ENCODE results near the gene DEUP1. TPM values are rescaled to one million over a fixed set of nuclear protein-coding genes. Genes with fewer than 3 reads are reported as not detected.
A peak's percentile ranks its signal among the peaks of the same experiment; 100 is the strongest.

The DEUP1 gene
- polyA plus RNA-seq, 3 donors, result not detected

- 17% methylated on average over 13 of the region's 16 CpGs for WGBS (ENCODE audit: insufficient coverage)
- peak overlapping the region in 2 of 7 donors; percentile 19 to 41 for H3K27ac Mint-ChIP-seq
- Histone ChIP-seq H3K4me1 (ENCODE audit: control insufficient read depth in 1 of 2, insufficient read depth in 2 of 2, low read length in 2 of 2) (peaks cover 0 to 3% of the 10 kb centered on the region in 2 donors), H3K9ac (ENCODE audit: insufficient read depth, low read length, poor library complexity, severe bottlenecking) (no peak overlapping the region), H3K4me3 (replicated peaks in 1 of 3; ENCODE audit: low read depth in 2 of 3, low read length in 3 of 3) (no peak overlapping the region), H2AFZ (ENCODE audit: insufficient read depth, low read depth, low read length, poor library complexity, severe bottlenecking) (no peak overlapping the region), H4K20me1 (ENCODE audit: insufficient read depth, low read length) (no peaks in the 10 kb centered on the region), H3K9me3 (replicated peaks in 1 of 2; ENCODE audit: control insufficient read depth in 1 of 2, insufficient read depth in 1 of 2, low read length in 2 of 2) (peaks cover 0 to 5% of the 10 kb centered on the region in 2 donors), H3K27ac (ENCODE audit: low read depth in 1 of 2, low read length in 2 of 2) (no peak overlapping the region), H3K79me2 (ENCODE audit: insufficient read depth, low read length) (no peaks in the 10 kb centered on the region), H3K27me3 (ENCODE audit: control insufficient read depth in 2 of 2, insufficient read depth in 2 of 2, low read length in 2 of 2) (peaks cover 34 to 53% of the 10 kb centered on the region in 2 donors), H3K4me2 (replicated peaks; ENCODE audit: extremely low read depth, low read length, poor library complexity, severe bottlenecking) (peak overlapping the region; percentile 33), H3K36me3 (replicated peaks in 1 of 2; ENCODE audit: control insufficient read depth in 1 of 2, insufficient read depth in 2 of 2, low read length in 2 of 2) (no peaks in the 10 kb centered on the region)
- intact Hi-C loops (cut with micrococcal nuclease), result no loop called here
- H3K4me3 Mint-ChIP-seq, result peak overlapping the region in 1 of 2 donors; percentile 77
- peaks cover 8% of the 10 kb centered on the region for H3K4me1 Mint-ChIP-seq
- DNase-seq, result no peak
- peaks cover 0 to 7% (median 5%) of the 10 kb centered on the region in 7 donors for H3K9me3 Mint-ChIP-seq
- H3K27me3 Mint-ChIP-seq (ENCODE audit: low read depth in 3 of 3), result peaks cover 37 to 55% (median 43%) of the 10 kb centered on the region in 3 donors
- H3K36me3 Mint-ChIP-seq, result no peaks in the 10 kb centered on the region
- no peak for TF ChIP-seq CTCF (IDR thresholded peaks at IDR 0.05)
These were observed 551 bp upstream of the DEUP1 start for GRCh38 chr11:93329936-93330445.

- no peak overlapping the region for H3K4me3 ChIP-seq (replicated peaks in 1 of 3; ENCODE audit: low read depth in 2 of 3, low read length in 3 of 3)
- Mint-ChIP-seq H3K9me3 (peaks cover 0 to 7% (median 2%) of the 10 kb centered on the region in 7 donors), H3K36me3 (no peaks in the 10 kb centered on the region), H3K27ac (no peak overlapping the region), H3K27me3 (ENCODE audit: low read depth in 3 of 3) (peaks cover 0 to 5% (median 2%) of the 10 kb centered on the region in 3 donors), H3K4me1 (peaks cover 5% of the 10 kb centered on the region), H3K4me3 (no peak overlapping the region)
- 64% methylated on average over 2 of the region's 2 CpGs for WGBS (ENCODE audit: insufficient coverage)
- peaks cover 0 to 2% of the 10 kb centered on the region in 2 donors for H3K4me1 ChIP-seq (ENCODE audit: control insufficient read depth in 1 of 2, insufficient read depth in 2 of 2, low read length in 2 of 2)
- no peaks in the 10 kb centered on the region for H3K36me3 ChIP-seq (replicated peaks in 1 of 2; ENCODE audit: control insufficient read depth in 1 of 2, insufficient read depth in 2 of 2, low read length in 2 of 2)
- H3K9ac ChIP-seq (ENCODE audit: insufficient read depth, low read length, poor library complexity, severe bottlenecking), result no peak overlapping the region
- H3K27ac ChIP-seq (ENCODE audit: low read depth in 1 of 2, low read length in 2 of 2), result no peak overlapping the region
- H3K4me2 ChIP-seq (replicated peaks; ENCODE audit: extremely low read depth, low read length, poor library complexity, severe bottlenecking), result no peak overlapping the region
- H3K9me3 ChIP-seq (replicated peaks in 1 of 2; ENCODE audit: control insufficient read depth in 1 of 2, insufficient read depth in 1 of 2, low read length in 2 of 2), result no peaks in the 10 kb centered on the region
- H4K20me1 ChIP-seq (ENCODE audit: insufficient read depth, low read length), result no peaks in the 10 kb centered on the region
- no peak for TF ChIP-seq CTCF (IDR thresholded peaks at IDR 0.05)
- H3K27me3 ChIP-seq (ENCODE audit: control insufficient read depth in 2 of 2, insufficient read depth in 2 of 2, low read length in 2 of 2), result no peaks in the 10 kb centered on the region
- no peaks in the 10 kb centered on the region for H3K79me2 ChIP-seq (ENCODE audit: insufficient read depth, low read length)
- no peak overlapping the region for H2AFZ ChIP-seq (ENCODE audit: insufficient read depth, low read depth, low read length, poor library complexity, severe bottlenecking)
- DNase-seq, result no peak
- intact Hi-C loops (cut with micrococcal nuclease), result no loop called here
These were observed 9.7 kb downstream of the DEUP1 start for GRCh38 chr11:93340223-93340622.
